ENCODE data around the gene RPL36. TPM values are rescaled to one million over a fixed set of nuclear protein-coding genes. Genes with fewer than 3 reads are reported as not detected.

The RPL36 gene
- total RNA-seq, 2 donors from 2014 or later, result 280 to 342 TPM

DNA sequence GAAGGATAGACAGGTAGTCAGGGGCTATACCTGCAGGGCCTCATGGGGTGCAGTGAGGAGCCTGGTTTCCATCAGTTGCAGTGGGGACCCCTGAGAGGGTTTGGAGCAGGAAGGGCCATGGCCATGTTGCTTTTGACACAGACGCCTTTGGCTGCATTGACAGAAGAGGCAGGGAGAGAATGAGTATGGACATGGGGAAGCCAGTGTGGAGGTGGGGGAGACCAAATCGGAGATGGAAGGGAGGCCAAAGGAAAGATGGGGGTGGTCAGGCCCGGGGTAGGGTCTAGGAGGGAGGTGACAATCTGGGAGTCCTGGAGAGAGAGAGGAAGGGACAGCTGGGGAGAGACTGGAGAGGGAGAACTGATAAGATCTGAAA, 8.0 kb upstream of the RPL36 start:
- Histone ChIP-seq H3K36me3 (replicated peaks in 1 of 2; ENCODE audit: insufficient read depth in 1 of 2, low read depth in 2 of 2) (no peaks in the 10 kb centered on the region), H3K4me1 (peaks cover 32% of the 10 kb centered on the region), H3K9me3 (no peaks in the 10 kb centered on the region), H3K27me3 (no peaks in the 10 kb centered on the region), H3K27ac (no peak overlapping the region), H3K4me3 (no peak overlapping the region)
- TF ChIP-seq POLR2A (IDR thresholded peaks at IDR 0.05), result no peak
- TF ChIP-seq, protein P1, sequence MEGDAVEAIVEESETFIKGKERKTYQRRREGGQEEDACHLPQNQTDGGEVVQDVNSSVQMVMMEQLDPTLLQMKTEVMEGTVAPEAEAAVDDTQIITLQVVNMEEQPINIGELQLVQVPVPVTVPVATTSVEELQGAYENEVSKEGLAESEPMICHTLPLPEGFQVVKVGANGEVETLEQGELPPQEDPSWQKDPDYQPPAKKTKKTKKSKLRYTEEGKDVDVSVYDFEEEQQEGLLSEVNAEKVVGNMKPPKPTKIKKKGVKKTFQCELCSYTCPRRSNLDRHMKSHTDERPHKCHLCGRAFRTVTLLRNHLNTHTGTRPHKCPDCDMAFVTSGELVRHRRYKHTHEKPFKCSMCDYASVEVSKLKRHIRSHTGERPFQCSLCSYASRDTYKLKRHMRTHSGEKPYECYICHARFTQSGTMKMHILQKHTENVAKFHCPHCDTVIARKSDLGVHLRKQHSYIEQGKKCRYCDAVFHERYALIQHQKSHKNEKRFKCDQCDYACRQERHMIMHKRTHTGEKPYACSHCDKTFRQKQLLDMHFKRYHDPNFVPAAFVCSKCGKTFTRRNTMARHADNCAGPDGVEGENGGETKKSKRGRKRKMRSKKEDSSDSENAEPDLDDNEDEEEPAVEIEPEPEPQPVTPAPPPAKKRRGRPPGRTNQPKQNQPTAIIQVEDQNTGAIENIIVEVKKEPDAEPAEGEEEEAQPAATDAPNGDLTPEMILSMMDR (IDR thresholded peaks at IDR 0.05), result no peak
- DNase-seq (no peak), ATAC-seq (no peak)
- 75 to 84% methylated on average over 3 of the region's 3 CpGs for WGBS, 2 donors
- intact Hi-C loops (cut with DNase I), result no loop called here

DNA sequence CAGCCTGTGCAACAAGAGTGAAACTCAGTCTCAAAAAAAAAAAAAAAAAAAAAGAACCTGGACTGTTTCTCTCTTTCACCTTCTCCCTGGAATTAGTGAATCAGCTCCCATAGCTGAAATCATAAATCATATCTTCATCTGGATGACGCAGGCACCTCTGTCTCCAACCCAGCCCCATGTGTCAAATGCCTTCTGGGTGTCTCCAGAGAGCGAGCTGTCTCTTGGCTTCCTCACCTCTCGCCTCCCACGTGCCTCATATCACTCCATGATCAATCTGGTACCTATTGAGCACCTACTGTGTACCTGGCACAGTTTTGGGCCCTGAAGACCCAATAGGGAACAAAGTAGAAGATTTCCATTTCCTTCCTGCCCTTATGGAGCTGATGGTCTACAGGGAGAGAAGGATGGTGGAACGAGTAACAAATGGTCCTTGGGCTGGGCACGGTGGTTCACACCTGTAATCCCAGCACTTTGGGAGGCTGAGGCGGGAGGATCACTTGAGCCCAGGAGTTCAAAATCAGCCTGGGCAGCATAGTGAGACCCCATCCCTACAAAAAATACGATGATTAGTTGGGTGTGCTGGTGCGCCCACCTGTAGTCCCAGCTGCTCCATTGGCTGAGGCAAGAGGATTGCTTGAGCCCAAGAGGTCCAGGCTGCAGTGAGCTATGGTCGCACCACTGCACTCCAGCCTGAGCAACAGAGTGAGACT, 6.8 kb upstream of the RPL36 start:
- ATAC-seq (no peak), DNase-seq (no peak)
- Histone ChIP-seq H3K27ac (no peak overlapping the region), H3K4me3 (no peak overlapping the region), H3K27me3 (no peaks in the 10 kb centered on the region), H3K9me3 (no peaks in the 10 kb centered on the region), H3K4me1 (peaks cover 39% of the 10 kb centered on the region), H3K36me3 (replicated peaks in 1 of 2; ENCODE audit: insufficient read depth in 1 of 2, low read depth in 2 of 2) (no peaks in the 10 kb centered on the region)
- TF ChIP-seq, protein P1 (IDR thresholded peaks at IDR 0.05), result no peak
- no peak for TF ChIP-seq POLR2A (IDR thresholded peaks at IDR 0.05)
- 88% methylated on average over 10 of the region's 10 CpGs for WGBS, 2 donors
- intact Hi-C loops (cut with DNase I), result no loop called here

GRCh38 chr19:5684694-5685430, 5.2 kb upstream of the RPL36 start:
- Histone ChIP-seq H3K27ac (no peak overlapping the region), H3K27me3 (no peaks in the 10 kb centered on the region), H3K4me3 (no peak overlapping the region), H3K4me1 (peaks cover 31% of the 10 kb centered on the region), H3K9me3 (no peaks in the 10 kb centered on the region), H3K36me3 (replicated peaks in 1 of 2; ENCODE audit: insufficient read depth in 1 of 2, low read depth in 2 of 2) (no peaks in the 10 kb centered on the region)
- intact Hi-C loops (cut with DNase I), result no loop called here
- ATAC-seq, result no peak
- 74 to 81% methylated on average over 7 to 22 of the region's 22 CpGs for WGBS, 2 donors
- no peak for DNase-seq
- TF ChIP-seq, protein P1 (IDR thresholded peaks at IDR 0.05), result no peak
- TF ChIP-seq POLR2A (IDR thresholded peaks at IDR 0.05), result no peak

DNA sequence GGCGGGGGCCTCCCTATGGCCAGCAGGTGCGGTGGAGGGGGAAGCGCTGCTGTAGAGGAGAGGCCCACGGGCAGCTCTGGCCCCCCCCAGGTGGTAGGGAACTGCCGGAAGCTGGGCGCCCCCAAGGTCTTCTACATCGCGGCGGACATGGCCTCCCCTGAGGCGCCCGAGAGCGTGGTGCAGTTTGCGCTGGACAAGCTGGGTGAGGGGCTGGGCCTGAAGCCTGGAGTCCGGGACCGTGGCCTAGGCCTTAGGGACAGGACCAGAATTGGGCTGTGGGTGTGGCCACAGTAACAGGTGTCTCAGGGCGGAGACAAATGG, 3.8 kb upstream of the RPL36 start:
- H3K36me3 ChIP-seq (replicated peaks in 1 of 2; ENCODE audit: insufficient read depth in 1 of 2, low read depth in 2 of 2), result no peaks in the 10 kb centered on the region
- TF ChIP-seq POLR2A (IDR thresholded peaks at IDR 0.05), result no peak
- TF ChIP-seq, protein P1 (IDR thresholded peaks at IDR 0.05), result no peak
- intact Hi-C loops (cut with DNase I), result no loop called here
- no peak for DNase-seq
- WGBS, 2 donors, result 31 to 34% methylated on average over 5 to 14 of the region's 16 CpGs
- peak overlapping the region; percentile 60 to 91 (median 76) for H3K27ac ChIP-seq
- H3K27me3 ChIP-seq, result no peaks in the 10 kb centered on the region
- H3K9me3 ChIP-seq, result no peaks in the 10 kb centered on the region
- ATAC-seq, result no peak
- H3K4me1 ChIP-seq, result peaks cover 28% of the 10 kb centered on the region
- peak overlapping the region in 1 of 2 donors; percentile 40 for H3K4me3 ChIP-seq

All from body of pancreas (tissue), 4 donors.